ENCODE results near the gene CEP128. TPM values are rescaled to one million over a fixed set of nuclear protein-coding genes. Genes with fewer than 3 reads are reported as not detected.

The CEP128 gene
- total RNA-seq, 1 experiment from 2014 or later, result 27.3 TPM

- no peaks in the 10 kb centered on the region for H3K9me3 ChIP-seq (ENCODE audit: low read depth, low read length, poor library complexity, severe bottlenecking)
- ChIA-PET POLR2A (ENCODE audit: low non-redundant PET) (no interaction called here), CTCF (no interaction called here)
- H3K36me3 ChIP-seq (ENCODE audit: insufficient read depth, low read length, poor library complexity, severe bottlenecking), result no peaks in the 10 kb centered on the region
- intact Hi-C loops (cut with micrococcal nuclease; ENCODE audit: unreplicated experiment), result no loop called here
- H3K27me3 ChIP-seq (replicated peaks; ENCODE audit: insufficient read depth, low read depth, low read length, poor library complexity), result no peaks in the 10 kb centered on the region
- no TSS peak for BruUV-seq (replicated peaks)
- no peak for DNase-seq (ENCODE audit: low spot score)
- TF ChIP-seq CTCF (conservative IDR thresholded peaks at IDR 0.05; ENCODE audit: low read depth, low read length), result no peak
- no peak for TF ChIP-seq EZH2 (IDR thresholded peaks at IDR 0.05; ENCODE audit: borderline replicate concordance, low read depth, low read length, poor library complexity, severe bottlenecking)
- no peaks in the 10 kb centered on the region for H3K4me1 ChIP-seq (ENCODE audit: insufficient read depth, low read length, poor library complexity, severe bottlenecking)
- no peak overlapping the region for H3K4me3 ChIP-seq (ENCODE audit: low read depth, low read length, poor library complexity, severe bottlenecking)
- H3K27ac ChIP-seq (ENCODE audit: low read depth, low read length, poor library complexity, severe bottlenecking), result no peak overlapping the region
These were observed 380.5 kb downstream of the CEP128 start for GRCh38 chr14:80560800-80561657.

- no peaks in the 10 kb centered on the region for H3K27me3 ChIP-seq (replicated peaks; ENCODE audit: insufficient read depth, low read depth, low read length, poor library complexity)
- no peak for DNase-seq (ENCODE audit: low spot score)
- H3K9me3 ChIP-seq (ENCODE audit: low read depth, low read length, poor library complexity, severe bottlenecking), result no peaks in the 10 kb centered on the region
- intact Hi-C loops (cut with micrococcal nuclease; ENCODE audit: unreplicated experiment), result no loop called here
- no peak for TF ChIP-seq CTCF (conservative IDR thresholded peaks at IDR 0.05; ENCODE audit: low read depth, low read length)
- no peak for TF ChIP-seq EZH2 (IDR thresholded peaks at IDR 0.05; ENCODE audit: borderline replicate concordance, low read depth, low read length, poor library complexity, severe bottlenecking)
- BruUV-seq (replicated peaks), result no TSS peak
- ChIA-PET POLR2A (ENCODE audit: low non-redundant PET) (no interaction called here), CTCF (no interaction called here)
- no peaks in the 10 kb centered on the region for H3K36me3 ChIP-seq (ENCODE audit: insufficient read depth, low read length, poor library complexity, severe bottlenecking)
- H3K4me1 ChIP-seq (ENCODE audit: insufficient read depth, low read length, poor library complexity, severe bottlenecking), result no peaks in the 10 kb centered on the region
- H3K27ac ChIP-seq (ENCODE audit: low read depth, low read length, poor library complexity, severe bottlenecking), result no peak overlapping the region
- H3K4me3 ChIP-seq (ENCODE audit: low read depth, low read length, poor library complexity, severe bottlenecking), result no peak overlapping the region
These were observed 387.4 kb downstream of the CEP128 start for GRCh38 chr14:80554139-80554538.

- CTCF ChIA-PET, result no interaction called here
- no TSS peak for BruUV-seq (replicated peaks)
- intact Hi-C loops (cut with micrococcal nuclease; ENCODE audit: unreplicated experiment), result no loop called here
These were observed 392.4 kb downstream of the CEP128 start for GRCh38 chr14:80549141-80549540.

More at GRCh38 chr14:80549141-80549540, 392.4 kb downstream of the CEP128 start:
- no peak overlapping the region for H3K4me3 ChIP-seq (ENCODE audit: low read depth, low read length, poor library complexity, severe bottlenecking)
- no peaks in the 10 kb centered on the region for H3K4me1 ChIP-seq (ENCODE audit: insufficient read depth, low read length, poor library complexity, severe bottlenecking)
- POLR2A ChIA-PET (ENCODE audit: low non-redundant PET), result interaction anchor here (0.6 kb wide), 1 partner anchor 361 kb away, joined by 3 read pairs; no protein-coding TSS in a partner anchor
- no peak overlapping the region for H3K27ac ChIP-seq (ENCODE audit: low read depth, low read length, poor library complexity, severe bottlenecking)
- H3K27me3 ChIP-seq (replicated peaks; ENCODE audit: insufficient read depth, low read depth, low read length, poor library complexity), result no peaks in the 10 kb centered on the region
- H3K9me3 ChIP-seq (ENCODE audit: low read depth, low read length, poor library complexity, severe bottlenecking), result no peaks in the 10 kb centered on the region
- DNase-seq (ENCODE audit: low spot score), result no peak
- TF ChIP-seq CTCF (conservative IDR thresholded peaks at IDR 0.05; ENCODE audit: low read depth, low read length) (no peak), EZH2 (IDR thresholded peaks at IDR 0.05; ENCODE audit: borderline replicate concordance, low read depth, low read length, poor library complexity, severe bottlenecking) (no peak)
- no peaks in the 10 kb centered on the region for H3K36me3 ChIP-seq (ENCODE audit: insufficient read depth, low read length, poor library complexity, severe bottlenecking)

Measured in A673 (cell line).